Spleen (tissue), 11 donors: Measurements from ENCODE around the gene PLG. TPM values are rescaled to one million over a fixed set of nuclear protein-coding genes. Genes with fewer than 3 reads are reported as not detected.
"Not testable (repeated sequence)": the region's sequence is repeated elsewhere in the genome, so short reads cannot be mapped to it uniquely, and the experiment has no call there.

ENCODE experiments used
- DNase-seq: peaks from one replicate; pipeline ENCODE4 v3.0.0-alpha.2; 2020
- H3K27ac ChIP-seq, 8 donors: fragments of 200-600 bp; sonication (generic) in 7 of 8; 1 replicate in 4 of 8; 2 replicates in 4 of 8; pipeline versions ENCODE4 v1.5.0 to v1.8.0; 2016 to 2021; ENCODE audit warnings: inconsistent platforms in 4 of 8, mild to moderate bottlenecking in 4 of 8, moderate library complexity in 1 of 8
- H3K27me3 ChIP-seq, 7 donors: fragments of 200-600 bp; sonication (generic) in 6 of 7; replicated peaks in 1 of 7; 1 replicate in 4 of 7; 2 replicates in 3 of 7; pipeline versions ENCODE4 v1.5.0 to v1.8.0; 2016 to 2021; ENCODE audit warnings: inconsistent platforms in 3 of 7, mild to moderate bottlenecking in 1 of 7
- H3K36me3 ChIP-seq, 6 donors: fragments of 200-600 bp; sonication (generic) in 5 of 6; 1 replicate in 4 of 6; 2 replicates in 2 of 6; pipeline versions ENCODE4 v1.5.0 to v1.8.0; 2016 to 2021; ENCODE audit warnings: inconsistent platforms in 2 of 6
- H3K4me1 ChIP-seq, 6 donors: fragments of 200-600 bp; sonication (generic) in 5 of 6; 1 replicate in 3 of 6; 2 replicates in 3 of 6; pipeline versions ENCODE4 v1.5.0 to v1.8.0; 2016 to 2021; ENCODE audit warnings: inconsistent platforms in 3 of 6
- H3K4me3 ChIP-seq, 8 donors: fragments of 200-600 bp; sonication (generic) in 7 of 8; 1 replicate in 4 of 8; 2 replicates in 4 of 8; pipeline versions ENCODE4 v1.5.0 to v1.8.0; 2016 to 2021; ENCODE audit warnings: inconsistent platforms in 4 of 8, mild to moderate bottlenecking in 4 of 8, moderate library complexity in 2 of 8
- H3K9me3 ChIP-seq, 8 donors: fragments of 200-600 bp; sonication (generic) in 7 of 8; 1 replicate in 4 of 8; 2 replicates in 4 of 8; pipeline versions ENCODE4 v1.5.0 to v1.8.0; 2016 to 2021; ENCODE audit warnings: inconsistent platforms in 4 of 8
- POLR2A ChIP-seq, 3 donors: fragments of 450-650 bp; IDR thresholded peaks; one replicate each; pipeline ENCODE4 v1.5.1; 2017; ENCODE audit warnings: antibody characterized with exemption in 3 of 3, mild to moderate bottlenecking in 1 of 3
- POLR2AphosphoS5 ChIP-seq, 3 donors: sonication (generic); formaldehyde crosslinking; IDR thresholded peaks; one replicate each; pipeline ENCODE4 v1.5.1; 2017; ENCODE audit warnings: antibody characterized with exemption in 3 of 3
- WGBS, 5 donors: extraction: QIAGEN DNeasy Blood & Tissue Kit in 3 of 5; methylation state at CpG; one replicate each; pipeline versions ENCODE4 v1.1.5 to v1.1.7; 2013 to 2018; 5-methylcytosine and 5-hydroxymethylcytosine counted together
- intact Hi-C: fragments of 100-400 bp; cut with DNase I; formaldehyde crosslinking; loops from one replicate; pipeline ENCODE4 v1.15.0; 2023; ENCODE audit warnings: low total_unique reads
- polyA plus RNA-seq, 3 donors: library from polyadenylated mRNA; stranded (reverse); fragments of 200-250 nt; gene quantifications; one replicate each; pipeline ENCODE4 v1.2.1, GENCODE V29; 2013
- total RNA-seq, 7 donors: library from RNA; depleted of rRNA in 3 of 7; stranded (reverse); fragments of >200 nt in 3 of 7; fragmentation: NEBNext Ultra II Directional in 4 of 7; extraction: Animal tissue kit (Norgen Biotek cat#: 25700) in 4 of 7; gene quantifications; one replicate each; pipeline versions ENCODE4 v1.1.0 to v1.2.1, GENCODE V29; 2016 to 2021
- TF ChIP-seq, protein P1 (sequence below), 11 experiments: fragments of 200-600 bp in 7 of 11; fragments of 450-650 bp in 4 of 11; sonication (generic) in 4 of 11; IDR thresholded peaks in 8 of 11; conservative IDR thresholded peaks in 3 of 11; 1 replicate in 7 of 11; 2 replicates in 4 of 11; pipeline versions ENCODE4 v1.4.0 to v1.8.0; 2016 to 2021; ENCODE audit warnings: antibody characterized with exemption in 11 of 11, inconsistent platforms in 4 of 11, mild to moderate bottlenecking in 1 of 11
- donor health status: healthy with polysubstance abuse.
- donor health status: DM: no; HTN: no; CAD: no; lungs with moderate emphysema.
- donor health status: DM: no; HTN: no; CAD: no.
- donor health status: Bipolar disorder and iron deficiency.
- donor health status: healthy.
- donor health status: DM: no; HTN: no; CAD: no.
- donor health status: DM: yes; HTN: yes; CAD: no.

PLG gene
- total and polyA plus RNA-seq, 10 donors: 0.46 to 0.57 TPM; not detected in 8

DNA sequence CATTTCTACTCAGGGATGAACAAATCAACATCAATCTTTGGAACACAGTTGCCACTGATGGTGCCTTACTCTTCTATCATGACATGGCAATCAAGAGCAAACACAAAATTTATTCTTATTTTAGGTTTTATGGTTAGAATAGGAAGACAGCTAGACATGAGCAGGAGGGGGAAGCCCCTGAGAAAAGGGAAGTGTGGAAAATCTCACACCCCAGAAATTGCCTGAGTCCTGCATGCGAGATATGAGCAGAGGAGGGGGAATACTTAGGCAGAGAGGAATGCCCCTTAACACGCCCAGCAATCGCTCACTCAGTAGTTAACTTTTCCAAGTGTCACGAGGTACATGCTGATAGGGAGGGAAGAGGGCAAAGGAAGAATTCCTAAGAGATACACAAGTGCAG is 79.3 kb downstream of the PLG start:
- no peaks in the 10 kb centered on the region for H3K36me3 ChIP-seq
- no peak for TF ChIP-seq POLR2AphosphoS5 (IDR thresholded peaks at IDR 0.05)
- TF ChIP-seq POLR2A (IDR thresholded peaks at IDR 0.05): no peak
- TF ChIP-seq, protein P1, sequence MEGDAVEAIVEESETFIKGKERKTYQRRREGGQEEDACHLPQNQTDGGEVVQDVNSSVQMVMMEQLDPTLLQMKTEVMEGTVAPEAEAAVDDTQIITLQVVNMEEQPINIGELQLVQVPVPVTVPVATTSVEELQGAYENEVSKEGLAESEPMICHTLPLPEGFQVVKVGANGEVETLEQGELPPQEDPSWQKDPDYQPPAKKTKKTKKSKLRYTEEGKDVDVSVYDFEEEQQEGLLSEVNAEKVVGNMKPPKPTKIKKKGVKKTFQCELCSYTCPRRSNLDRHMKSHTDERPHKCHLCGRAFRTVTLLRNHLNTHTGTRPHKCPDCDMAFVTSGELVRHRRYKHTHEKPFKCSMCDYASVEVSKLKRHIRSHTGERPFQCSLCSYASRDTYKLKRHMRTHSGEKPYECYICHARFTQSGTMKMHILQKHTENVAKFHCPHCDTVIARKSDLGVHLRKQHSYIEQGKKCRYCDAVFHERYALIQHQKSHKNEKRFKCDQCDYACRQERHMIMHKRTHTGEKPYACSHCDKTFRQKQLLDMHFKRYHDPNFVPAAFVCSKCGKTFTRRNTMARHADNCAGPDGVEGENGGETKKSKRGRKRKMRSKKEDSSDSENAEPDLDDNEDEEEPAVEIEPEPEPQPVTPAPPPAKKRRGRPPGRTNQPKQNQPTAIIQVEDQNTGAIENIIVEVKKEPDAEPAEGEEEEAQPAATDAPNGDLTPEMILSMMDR (IDR thresholded peaks at IDR 0.05 in 8 of 11, conservative IDR thresholded peaks at IDR 0.05 in 3 of 11): no peak
- no peaks in the 10 kb centered on the region for H3K27me3 ChIP-seq
- peaks cover 0 to 8% (median 0%) of the 10 kb centered on the region in 8 donors for H3K9me3 ChIP-seq
- no peak overlapping the region for H3K4me3 ChIP-seq
- DNase-seq: no peak
- H3K27ac ChIP-seq: no peak overlapping the region
- intact Hi-C loops: no loop called here
- 52 to 78% (median 72%) methylated on average over 4 of the region's 4 CpGs for WGBS, 5 donors
- no peaks in the 10 kb centered on the region for H3K4me1 ChIP-seq

DNA sequence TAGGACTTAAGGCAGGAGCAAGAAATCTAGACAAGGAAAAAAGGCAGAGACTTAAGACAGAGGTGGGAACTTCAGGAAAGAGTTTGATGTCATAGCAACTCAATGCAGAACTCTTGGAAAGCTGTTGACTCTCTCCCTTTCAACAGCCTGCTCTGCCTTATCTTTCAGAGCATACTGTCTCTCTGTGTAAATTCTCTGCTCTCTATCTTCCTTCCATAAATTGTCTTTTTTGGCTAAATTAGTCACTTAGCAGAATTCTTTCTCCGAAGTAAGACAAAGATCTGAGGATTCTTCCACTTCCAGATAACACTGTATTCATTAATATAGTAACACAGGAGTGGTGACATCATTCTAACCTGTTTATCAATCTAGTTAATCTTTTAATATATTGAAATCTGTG is 80.2 kb downstream of the PLG start:
- TF ChIP-seq POLR2AphosphoS5 (IDR thresholded peaks at IDR 0.05) (no peak), POLR2A (IDR thresholded peaks at IDR 0.05) (no peak)
- TF ChIP-seq, protein P1 (IDR thresholded peaks at IDR 0.05 in 8 of 11, conservative IDR thresholded peaks at IDR 0.05 in 3 of 11): no peak
- H3K36me3 ChIP-seq: no peaks in the 10 kb centered on the region

DNA sequence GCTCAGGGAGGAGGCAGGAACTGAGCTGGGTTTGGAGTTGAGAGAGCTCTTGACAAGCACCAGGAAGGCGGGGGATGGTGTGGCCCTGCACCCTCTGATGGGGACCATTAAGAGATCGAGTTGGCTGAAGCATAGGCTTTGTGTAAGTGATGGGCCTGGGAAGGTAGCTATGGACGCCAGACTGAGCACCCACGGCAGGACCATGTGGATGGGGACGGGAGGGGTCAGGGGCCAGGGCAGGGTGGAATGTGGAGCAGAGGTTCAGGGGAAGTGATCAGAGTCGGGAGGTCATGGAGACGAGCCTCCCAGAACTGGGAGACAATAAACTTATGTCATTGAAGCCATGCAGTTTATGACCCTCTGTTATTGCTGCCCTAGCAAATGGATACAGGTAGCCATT is 81.7 kb downstream of the PLG start:
- Histone ChIP-seq H3K9me3 (peaks cover 0 to 8% (median 0%) of the 10 kb centered on the region in 8 donors), H3K4me3 (no peak overlapping the region), H3K36me3 (no peaks in the 10 kb centered on the region), H3K27me3 (no peaks in the 10 kb centered on the region), H3K4me1 (no peaks in the 10 kb centered on the region), H3K27ac (no peak overlapping the region)
- WGBS, 5 donors: 55 to 70% (median 64%) methylated on average over 7 of the region's 7 CpGs
- intact Hi-C loops: no loop called here
- no peak for TF ChIP-seq POLR2A (IDR thresholded peaks at IDR 0.05)
- no peak for TF ChIP-seq POLR2AphosphoS5 (IDR thresholded peaks at IDR 0.05)
- TF ChIP-seq, protein P1 (IDR thresholded peaks at IDR 0.05 in 8 of 11, conservative IDR thresholded peaks at IDR 0.05 in 3 of 11): no peak
- no peak for DNase-seq

More for the DNA sequence above, 80.2 kb downstream of the PLG start:
- Histone ChIP-seq H3K4me3 (no peak overlapping the region), H3K27ac (no peak overlapping the region), H3K9me3 (peaks cover 0 to 8% (median 0%) of the 10 kb centered on the region in 8 donors), H3K27me3 (no peaks in the 10 kb centered on the region), H3K4me1 (no peaks in the 10 kb centered on the region)
- 65 to 71% (median 69%) methylated on average over 1 of the region's 1 CpG for WGBS, 5 donors
- DNase-seq: no peak
- intact Hi-C loops: no loop called here

DNA sequence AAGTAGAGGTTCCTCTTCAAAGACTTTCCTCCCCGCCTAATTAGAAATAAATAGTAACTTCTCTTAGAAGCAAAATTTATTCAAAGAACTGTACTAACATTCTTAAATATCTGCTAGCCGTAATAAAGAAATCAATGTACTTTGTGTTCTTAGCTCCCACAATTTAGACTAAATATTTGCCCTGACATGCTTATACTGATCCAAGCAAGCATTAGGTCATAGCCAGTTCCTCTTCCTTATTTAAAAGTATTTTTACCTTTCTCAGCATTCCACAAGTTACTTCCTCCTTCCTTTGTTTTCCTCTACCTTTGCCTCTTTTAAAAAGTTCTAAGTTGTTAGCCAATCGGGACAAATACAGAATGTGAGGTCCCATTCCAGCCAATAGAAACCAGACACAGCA is 86.1 kb downstream of the PLG start:
- intact Hi-C loops, H3K4me3 ChIP-seq, DNase-seq, H3K9me3 ChIP-seq, H3K36me3 ChIP-seq, H3K27ac ChIP-seq, H3K4me1 ChIP-seq, H3K27me3 ChIP-seq: not testable (repeated sequence)
- 78 to 86% (median 83%) methylated on average over 3 of the region's 3 CpGs for WGBS, 5 donors

DNA sequence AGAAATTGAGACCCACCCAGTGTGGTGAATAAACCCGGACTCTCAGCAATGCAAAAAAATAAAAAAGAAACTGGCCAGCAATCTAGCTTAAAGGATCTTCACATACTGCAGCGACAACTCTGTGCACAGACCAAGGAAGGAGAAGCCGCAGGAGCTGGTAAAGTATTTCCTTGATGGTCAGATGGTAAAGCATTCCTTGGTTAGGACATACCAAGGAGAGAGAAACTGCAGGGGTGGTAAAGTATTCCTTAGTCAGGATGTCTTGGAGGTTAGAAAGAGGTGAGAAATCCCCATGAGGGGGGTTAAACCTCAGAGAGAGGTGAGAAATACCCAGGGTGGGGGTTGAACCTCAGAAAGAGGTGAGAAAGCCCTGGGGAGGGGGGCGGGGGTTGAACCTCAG is 86.8 kb downstream of the PLG start:
- TF ChIP-seq POLR2AphosphoS5 (IDR thresholded peaks at IDR 0.05) (no peak), POLR2A (IDR thresholded peaks at IDR 0.05) (no peak)
- TF ChIP-seq, protein P1 (IDR thresholded peaks at IDR 0.05 in 8 of 11, conservative IDR thresholded peaks at IDR 0.05 in 3 of 11): no peak
- H3K9me3 ChIP-seq: peaks cover 0 to 3% (median 0%) of the 10 kb centered on the region in 8 donors
- H3K27ac ChIP-seq: no peak overlapping the region
- intact Hi-C loops: no loop called here
- H3K4me1 ChIP-seq: no peaks in the 10 kb centered on the region
- whole genome bisulfite sequencing, 5 donors: 59 to 76% (median 72%) methylated on average over 4 of the region's 4 CpGs
- H3K36me3 ChIP-seq: no peaks in the 10 kb centered on the region
- H3K4me3 ChIP-seq: no peak overlapping the region
- H3K27me3 ChIP-seq: no peaks in the 10 kb centered on the region
- DNase-seq: no peak
